Vagina (tissue), 2 donors: ENCODE data around the gene ZNF416. TPM values are rescaled to one million over a fixed set of nuclear protein-coding genes. Genes with fewer than 3 reads are reported as not detected.
A peak's percentile ranks its signal among the peaks of the same experiment; 100 is the strongest.

Experiments used
- DNase-seq, 2 donors: peaks; one replicate each; pipeline ENCODE4 v3.0.0-alpha.2; 2017; ENCODE audit errors: extremely low spot score in 2 of 2
- H3K27ac ChIP-seq: fragments of 200-600 bp; sonication (generic); one replicate; pipeline ENCODE4 v1.5.1; 2019
- H3K27me3 ChIP-seq: fragments of 200-600 bp; sonication (generic); one replicate; pipeline ENCODE4 v1.5.1; 2019
- H3K36me3 ChIP-seq, 2 donors: fragments of 200-600 bp; sonication (generic); one replicate each; pipeline ENCODE4 v1.5.1; 2017 to 2019
- H3K4me1 ChIP-seq: fragments of 200-600 bp; sonication (generic); one replicate; pipeline ENCODE4 v1.5.1; 2019
- H3K4me3 ChIP-seq, 2 donors: fragments of 200-600 bp; sonication (generic); 1 replicate in 1 of 2; 2 replicates in 1 of 2; pipeline ENCODE4 v1.5.1; 2016 to 2019
- H3K9me3 ChIP-seq: fragments of 200-600 bp; sonication (generic); one replicate; pipeline ENCODE4 v1.5.1; 2019
- CTCF ChIP-seq, 3 experiments: fragments of 450-650 bp in 2 of 3; fragments of 200-600 bp in 1 of 3; sonication (generic) in 1 of 3; IDR thresholded peaks; one replicate each; pipeline ENCODE4 v1.5.1; 2017 to 2019; ENCODE audit warnings: antibody characterized with exemption in 3 of 3, mild to moderate bottlenecking in 2 of 3, moderate library complexity in 2 of 3
- POLR2A ChIP-seq, 2 donors: fragments of 450-650 bp; IDR thresholded peaks; one replicate each; pipeline ENCODE4 v1.6.1; 2017; ENCODE audit warnings: antibody characterized with exemption in 2 of 2, mild to moderate bottlenecking in 2 of 2, moderate library complexity in 2 of 2
- POLR2AphosphoS5 ChIP-seq, 2 donors: sonication (generic); formaldehyde crosslinking; IDR thresholded peaks; one replicate each; pipeline ENCODE4 v1.9.0; 2017; ENCODE audit warnings: antibody characterized with exemption in 2 of 2, mild to moderate bottlenecking in 2 of 2, low read depth in 1 of 2; ENCODE audit not compliant: insufficient read depth in 1 of 2
- intact Hi-C: fragments of 100-400 bp; cut with DNase I; formaldehyde crosslinking; loops from one replicate; pipeline ENCODE4 v1.15.1; 2023
- total RNA-seq: library from RNA; depleted of rRNA; stranded (reverse); fragments of >200 nt; gene quantifications from one replicate; pipeline ENCODE4 v1.2.3, GENCODE V29; 2016

The ZNF416 gene
- total RNA-seq, 1 donor from 2014 or later = 3.9 TPM

DNA sequence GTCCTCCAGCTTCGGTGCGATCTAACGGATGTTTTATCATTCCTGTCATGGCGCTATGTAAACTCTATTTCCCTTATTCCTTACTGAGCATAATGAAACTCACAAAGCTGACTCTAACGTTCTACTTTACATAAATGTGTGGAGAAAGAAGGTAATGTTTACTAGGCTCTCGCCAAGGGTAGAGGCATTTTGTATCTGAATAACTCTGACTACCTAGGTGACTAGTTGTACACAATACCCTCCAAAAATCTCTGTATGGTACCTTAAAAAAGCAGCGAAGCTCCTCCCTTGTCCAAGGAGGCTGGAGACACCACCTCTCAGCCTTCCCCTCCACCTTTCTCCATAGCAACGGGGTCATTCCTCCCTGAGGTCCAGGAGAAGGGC is 20.7 kb upstream of the ZNF416 start:
- Histone ChIP-seq H3K36me3 (peaks cover 0 to 21% of the 10 kb centered on the region in 2 donors), H3K4me1 (peaks cover 9% of the 10 kb centered on the region), H3K27ac (no peak overlapping the region), H3K4me3 (peak overlapping the region; percentile 64 to 66), H3K9me3 (peaks cover 8% of the 10 kb centered on the region), H3K27me3 (no peaks in the 10 kb centered on the region)
- TF ChIP-seq POLR2A (IDR thresholded peaks at IDR 0.05) = no peak
- TF ChIP-seq CTCF (IDR thresholded peaks at IDR 0.05) = no peak
- DNase-seq = no peak
- intact Hi-C loops = no loop called here

GRCh38 chr19:57587529-57587928 is 8.8 kb upstream of the ZNF416 start:
- H3K9me3 ChIP-seq = peaks cover 46% of the 10 kb centered on the region
- H3K4me1 ChIP-seq = peaks cover 8% of the 10 kb centered on the region
- no peaks in the 10 kb centered on the region for H3K27me3 ChIP-seq
- peaks cover 0 to 58% of the 10 kb centered on the region in 2 donors for H3K36me3 ChIP-seq
- DNase-seq = no peak
- intact Hi-C loops = no loop called here
- H3K4me3 ChIP-seq = no peak overlapping the region
- no peak overlapping the region for H3K27ac ChIP-seq
- TF ChIP-seq CTCF (IDR thresholded peaks at IDR 0.05) (no peak), POLR2A (IDR thresholded peaks at IDR 0.05) (no peak), POLR2AphosphoS5 (IDR thresholded peaks at IDR 0.05; ENCODE audit: insufficient read depth in 1 of 2, low read depth in 1 of 2) (no peak)

DNA sequence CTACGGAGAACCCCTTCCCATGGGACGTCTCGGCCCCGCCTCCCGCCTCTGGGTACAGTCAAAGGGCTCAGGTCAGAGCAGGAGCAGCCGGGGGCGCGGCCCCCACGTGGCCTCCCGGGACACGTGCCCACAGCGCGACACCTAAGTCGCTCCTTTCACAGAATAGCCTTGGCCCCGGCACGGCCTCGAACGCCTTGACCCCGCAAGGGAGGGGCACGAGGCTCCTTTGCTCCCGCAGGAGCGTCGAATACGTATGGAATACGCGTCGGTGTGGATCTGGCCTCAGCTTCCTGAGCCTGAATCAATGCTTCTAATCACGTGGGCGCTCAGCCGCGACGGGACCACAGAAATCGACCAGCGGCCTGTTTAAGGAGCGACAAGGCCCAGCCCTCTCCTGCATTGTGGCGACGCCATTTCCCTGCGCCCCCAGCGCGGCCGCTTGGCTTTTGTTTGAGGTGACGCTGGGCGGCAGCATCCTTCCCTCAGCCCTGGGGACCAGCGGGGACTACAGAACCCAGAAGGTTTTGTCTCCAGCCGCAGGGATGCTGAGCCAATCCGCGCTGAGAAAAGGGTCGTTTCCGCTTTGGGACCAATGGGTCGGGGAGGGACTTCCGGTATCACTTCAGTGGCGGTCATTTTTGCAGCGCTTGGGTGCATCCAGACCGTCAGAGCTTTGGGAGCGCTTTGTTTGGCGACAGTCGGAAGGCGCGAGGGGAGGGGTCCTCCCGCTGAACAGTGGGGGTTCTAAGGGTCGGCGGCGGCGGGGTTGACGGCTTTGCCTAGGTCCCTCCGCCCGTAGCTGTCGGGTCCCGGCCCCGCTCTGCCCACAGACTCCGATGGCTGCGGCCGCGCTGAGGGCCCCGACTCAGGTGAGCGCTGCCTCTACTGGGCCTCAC is 5.1 kb upstream of the ZNF416 start, which contains the start of gene ZIK1:
Gene ZIK1 (plus strand): TSS at position 625 of the 896 bp plus-strand sequence. CDS start 212 bp downstream, at position 837.
- Histone ChIP-seq H3K9me3 (peaks cover 14% of the 10 kb centered on the region), H3K36me3 (peaks cover 0 to 24% of the 10 kb centered on the region in 2 donors), H3K4me1 (peaks cover 8% of the 10 kb centered on the region), H3K27ac (no peak within 1 kb of the TSS), H3K4me3 (peak within 1 kb of the TSS; percentile 48 to 60), H3K27me3 (no peaks in the 10 kb centered on the region)
- TF ChIP-seq POLR2AphosphoS5 (IDR thresholded peaks at IDR 0.05; ENCODE audit: insufficient read depth in 1 of 2, low read depth in 1 of 2) (peak; percentile 56 to 82), CTCF (IDR thresholded peaks at IDR 0.05) (no peak)
- no peak for DNase-seq
- intact Hi-C loops = no loop called here

DNA sequence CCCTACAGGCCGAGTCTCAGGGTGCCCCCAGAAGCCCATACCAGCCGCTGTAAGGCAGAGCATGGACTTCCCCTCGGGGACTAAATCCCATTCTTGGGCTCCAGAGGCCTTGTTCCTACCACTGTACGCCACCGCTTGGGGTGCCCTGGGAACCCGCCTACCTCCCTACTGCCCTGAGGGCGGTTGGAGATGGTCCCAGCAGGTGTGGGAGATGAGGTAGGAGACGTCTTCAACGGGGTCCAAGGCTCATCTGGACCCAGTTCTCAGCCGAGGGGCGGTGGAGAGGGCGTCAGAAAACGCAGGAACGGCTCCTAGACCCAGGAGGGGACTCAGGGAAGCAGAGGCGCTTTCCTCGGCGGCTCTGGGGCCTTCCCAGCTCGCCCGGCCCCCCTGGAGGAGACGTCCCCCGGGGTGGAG is 4.4 kb upstream of the ZNF416 start:
- TF ChIP-seq POLR2AphosphoS5 (IDR thresholded peaks at IDR 0.05; ENCODE audit: insufficient read depth in 1 of 2, low read depth in 1 of 2) (no peak), POLR2A (IDR thresholded peaks at IDR 0.05) (no peak), CTCF (IDR thresholded peaks at IDR 0.05) (no peak)
- Histone ChIP-seq H3K4me1 (peaks cover 11% of the 10 kb centered on the region), H3K4me3 (peak overlapping the region; percentile 48 to 60), H3K27ac (no peak overlapping the region), H3K36me3 (peaks cover 0 to 17% of the 10 kb centered on the region in 2 donors), H3K9me3 (peaks cover 8% of the 10 kb centered on the region), H3K27me3 (no peaks in the 10 kb centered on the region)
- DNase-seq = no peak
- intact Hi-C loops = no loop called here

- no peak for DNase-seq
- Histone ChIP-seq H3K9me3 (peaks cover 56% of the 10 kb centered on the region), H3K36me3 (peaks cover 15 to 57% of the 10 kb centered on the region in 2 donors), H3K27ac (no peak overlapping the region), H3K4me3 (no peak overlapping the region), H3K4me1 (peaks cover 11% of the 10 kb centered on the region), H3K27me3 (no peaks in the 10 kb centered on the region)
- TF ChIP-seq CTCF (IDR thresholded peaks at IDR 0.05) (no peak), POLR2AphosphoS5 (IDR thresholded peaks at IDR 0.05; ENCODE audit: insufficient read depth in 1 of 2, low read depth in 1 of 2) (no peak), POLR2A (IDR thresholded peaks at IDR 0.05) (no peak)
- intact Hi-C loops = no loop called here
Observed at GRCh38 chr19:57576661-57577060, 2.0 kb downstream of the ZNF416 start.
